HCT116 (cell line): ENCODE results near the gene CHRDL1.

ENCODE experiments used
- CEBPB ChIP-seq: IDR thresholded peaks from 2 replicates; pipeline ENCODE4 v1.6.1; 2012; ENCODE audit warnings: low read depth
- POLR2A ChIP-seq: IDR thresholded peaks from 2 replicates; pipeline ENCODE4 v1.7.0; 2011; ENCODE audit warnings: borderline replicate concordance; ENCODE audit not compliant: insufficient read depth, insufficient read length; ENCODE audit errors: extremely low read depth
- SIN3A ChIP-seq: IDR thresholded peaks from 2 replicates; pipeline ENCODE4 v1.6.1; 2012; ENCODE audit warnings: low read depth
- YY1 ChIP-seq: IDR thresholded peaks from 2 replicates; pipeline ENCODE4 v1.6.1; 2011; ENCODE audit warnings: low read length, low read depth, moderate library complexity, mild to moderate bottlenecking; ENCODE audit not compliant: insufficient replicate concordance; ENCODE audit errors: extremely low read depth
- TF ChIP-seq, protein P1 (sequence below), 3 experiments: fragments of 200-600 bp in 1 of 3; sonication (generic) in 1 of 3; IDR thresholded peaks in 2 of 3; conservative IDR thresholded peaks in 1 of 3; 2 replicates each; pipeline ENCODE4 v1.5.1; 2012 to 2017; ENCODE audit warnings: low read depth in 2 of 3, low read length in 2 of 3, antibody characterized with exemption in 1 of 3, borderline replicate concordance in 1 of 3, control low read depth in 1 of 3, mild to moderate bottlenecking in 1 of 3, mixed read lengths in 1 of 3, mixed run types in 1 of 3, moderate library complexity in 1 of 3; ENCODE audit not compliant: insufficient read depth in 1 of 3

DNA sequence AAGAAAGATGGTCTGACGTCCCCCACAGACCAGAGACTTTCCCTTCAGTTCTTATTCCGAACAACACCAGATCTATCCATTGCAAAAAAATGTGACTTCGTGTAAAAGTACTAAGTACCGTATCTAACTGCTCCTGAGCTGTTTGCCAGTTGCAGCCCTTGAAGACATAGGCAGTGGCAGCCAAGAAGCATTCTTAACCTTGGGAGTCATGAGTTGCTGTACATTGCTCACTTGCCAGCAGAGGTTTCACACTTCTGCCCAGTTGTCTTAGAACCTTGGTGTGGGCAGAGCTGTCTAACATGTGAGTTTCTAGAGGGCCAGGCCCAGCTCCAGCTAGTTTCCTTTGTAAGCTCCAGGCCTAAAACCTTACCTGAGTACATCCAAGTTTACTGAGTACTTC is 10.5 kb upstream of the CHRDL1 start:
- TF ChIP-seq CEBPB = no peak
- no peak for TF ChIP-seq SIN3A
- TF ChIP-seq YY1 = no peak
- TF ChIP-seq, protein P1, sequence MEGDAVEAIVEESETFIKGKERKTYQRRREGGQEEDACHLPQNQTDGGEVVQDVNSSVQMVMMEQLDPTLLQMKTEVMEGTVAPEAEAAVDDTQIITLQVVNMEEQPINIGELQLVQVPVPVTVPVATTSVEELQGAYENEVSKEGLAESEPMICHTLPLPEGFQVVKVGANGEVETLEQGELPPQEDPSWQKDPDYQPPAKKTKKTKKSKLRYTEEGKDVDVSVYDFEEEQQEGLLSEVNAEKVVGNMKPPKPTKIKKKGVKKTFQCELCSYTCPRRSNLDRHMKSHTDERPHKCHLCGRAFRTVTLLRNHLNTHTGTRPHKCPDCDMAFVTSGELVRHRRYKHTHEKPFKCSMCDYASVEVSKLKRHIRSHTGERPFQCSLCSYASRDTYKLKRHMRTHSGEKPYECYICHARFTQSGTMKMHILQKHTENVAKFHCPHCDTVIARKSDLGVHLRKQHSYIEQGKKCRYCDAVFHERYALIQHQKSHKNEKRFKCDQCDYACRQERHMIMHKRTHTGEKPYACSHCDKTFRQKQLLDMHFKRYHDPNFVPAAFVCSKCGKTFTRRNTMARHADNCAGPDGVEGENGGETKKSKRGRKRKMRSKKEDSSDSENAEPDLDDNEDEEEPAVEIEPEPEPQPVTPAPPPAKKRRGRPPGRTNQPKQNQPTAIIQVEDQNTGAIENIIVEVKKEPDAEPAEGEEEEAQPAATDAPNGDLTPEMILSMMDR (IDR thresholded peaks at IDR 0.05 in 2 of 3, conservative IDR thresholded peaks at IDR 0.05 in 1 of 3; ENCODE audit: borderline replicate concordance in 1 of 3, insufficient read depth in 1 of 3, low read depth in 2 of 3, low read length in 2 of 3) = no peak
- TF ChIP-seq POLR2A = no peak
